KMS-11 (cell line): ENCODE measurements around the gene GP1BB.

Experiments
- H2AFZ ChIP-seq: fragments of 200-600 bp; sonication (generic); 2 replicates; pipeline ENCODE4 v1.6.1; 2016; ENCODE audit warnings: antibody characterized with exemption, mixed run types, low read depth
- H3K27ac ChIP-seq: fragments of 200-600 bp; sonication (generic); 2 replicates; pipeline ENCODE4 v1.6.1; 2016; ENCODE audit warnings: mild to moderate bottlenecking, mixed run types
- H3K27me3 ChIP-seq: fragments of 200-600 bp; sonication (generic); 2 replicates; pipeline ENCODE4 v1.6.1; 2017; ENCODE audit warnings: mild to moderate bottlenecking, low read depth, mixed run types, moderate library complexity; ENCODE audit not compliant: insufficient read depth
- H3K36me3 ChIP-seq: fragments of 200-600 bp; sonication (generic); 2 replicates; pipeline ENCODE4 v1.6.1; 2017; ENCODE audit warnings: mild to moderate bottlenecking, mixed run types; ENCODE audit not compliant: insufficient read depth
- H3K4me1 ChIP-seq: fragments of 200-600 bp; sonication (generic); 2 replicates; pipeline ENCODE4 v1.6.1; 2016; ENCODE audit warnings: mild to moderate bottlenecking, low read depth, mixed run types; ENCODE audit not compliant: poor library complexity, severe bottlenecking
- H3K4me2 ChIP-seq: fragments of 200-600 bp; sonication (generic); 2 replicates; pipeline ENCODE4 v1.7.0; 2016; ENCODE audit warnings: mild to moderate bottlenecking, mixed run types
- H3K4me3 ChIP-seq: fragments of 200-600 bp; sonication (generic); IDR thresholded peaks from 2 replicates; pipeline ENCODE4 v1.6.1; 2017; ENCODE audit warnings: low read depth, low read length, mixed read lengths; ENCODE audit not compliant: insufficient read depth
- H3K79me2 ChIP-seq: fragments of 200-600 bp; sonication (generic); 2 replicates; pipeline ENCODE4 v1.6.1; 2016; ENCODE audit warnings: low read depth, mixed run types; ENCODE audit not compliant: insufficient read depth
- H3K9ac ChIP-seq: fragments of 200-600 bp; sonication (generic); 2 replicates; pipeline ENCODE4 v1.6.1; 2016; ENCODE audit warnings: mild to moderate bottlenecking, mixed run types
- H4K20me1 ChIP-seq: fragments of 200-600 bp; sonication (generic); 2 replicates; pipeline ENCODE4 v1.6.1; 2016; ENCODE audit warnings: mild to moderate bottlenecking, mixed run types; ENCODE audit not compliant: insufficient read depth
- TF ChIP-seq, protein P1 (sequence below): fragments of 200-600 bp; sonication (generic); conservative IDR thresholded peaks from 2 replicates; pipeline ENCODE4 v1.6.1; 2017; ENCODE audit warnings: low read depth, mild to moderate bottlenecking, antibody characterized with exemption, low read length, moderate library complexity, mixed read lengths

GP1BB gene

DNA sequence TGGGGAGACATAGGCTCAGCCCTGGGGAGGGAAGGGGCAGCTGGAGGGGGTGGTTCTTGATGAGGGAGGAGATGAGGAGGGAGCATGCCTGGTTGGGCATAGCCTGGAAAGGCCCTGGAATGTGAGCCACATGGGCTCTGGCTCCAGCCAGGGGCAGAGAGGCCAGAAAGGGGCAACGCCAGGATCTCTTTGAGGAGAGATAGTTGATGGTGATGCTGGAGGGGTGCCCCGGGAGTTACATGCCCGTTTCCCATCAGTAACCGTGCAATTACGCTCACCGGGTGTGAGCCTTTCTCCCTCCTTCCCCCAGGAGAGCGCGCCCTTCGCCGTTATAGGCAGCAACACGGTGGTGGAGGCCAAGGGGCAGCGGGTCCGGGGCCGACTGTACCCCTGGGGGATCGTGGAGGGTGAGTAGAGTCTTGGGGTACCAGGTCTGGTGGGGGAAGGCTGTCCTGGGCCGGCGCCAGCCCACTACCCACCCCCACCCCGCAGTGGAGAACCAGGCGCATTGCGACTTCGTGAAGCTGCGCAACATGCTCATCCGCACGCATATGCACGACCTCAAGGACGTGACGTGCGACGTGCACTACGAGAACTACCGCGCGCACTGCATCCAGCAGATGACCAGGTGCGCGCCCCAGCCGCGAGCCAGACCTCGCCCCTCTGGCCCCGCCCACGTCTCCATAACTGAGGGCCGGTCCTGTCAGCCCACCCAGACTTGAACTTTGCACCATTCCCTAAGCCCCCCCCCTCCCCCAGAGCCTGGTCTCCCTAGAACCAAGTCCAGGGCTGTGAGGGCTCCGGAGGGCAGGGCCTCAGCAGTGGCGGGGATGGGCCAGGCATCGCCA, 1.8 kb upstream of the GP1BB start:
- no peak overlapping the region for H2AFZ ChIP-seq
- H3K4me1 ChIP-seq, result no peaks in the 10 kb centered on the region
- no peak overlapping the region for H3K27ac ChIP-seq
- no peaks in the 10 kb centered on the region for H4K20me1 ChIP-seq
- H3K4me2 ChIP-seq, result no peak overlapping the region
- no peak overlapping the region for H3K4me3 ChIP-seq
- no peaks in the 10 kb centered on the region for H3K79me2 ChIP-seq
- no peak overlapping the region for H3K9ac ChIP-seq
- H3K27me3 ChIP-seq, result no peaks in the 10 kb centered on the region
- TF ChIP-seq, protein P1, sequence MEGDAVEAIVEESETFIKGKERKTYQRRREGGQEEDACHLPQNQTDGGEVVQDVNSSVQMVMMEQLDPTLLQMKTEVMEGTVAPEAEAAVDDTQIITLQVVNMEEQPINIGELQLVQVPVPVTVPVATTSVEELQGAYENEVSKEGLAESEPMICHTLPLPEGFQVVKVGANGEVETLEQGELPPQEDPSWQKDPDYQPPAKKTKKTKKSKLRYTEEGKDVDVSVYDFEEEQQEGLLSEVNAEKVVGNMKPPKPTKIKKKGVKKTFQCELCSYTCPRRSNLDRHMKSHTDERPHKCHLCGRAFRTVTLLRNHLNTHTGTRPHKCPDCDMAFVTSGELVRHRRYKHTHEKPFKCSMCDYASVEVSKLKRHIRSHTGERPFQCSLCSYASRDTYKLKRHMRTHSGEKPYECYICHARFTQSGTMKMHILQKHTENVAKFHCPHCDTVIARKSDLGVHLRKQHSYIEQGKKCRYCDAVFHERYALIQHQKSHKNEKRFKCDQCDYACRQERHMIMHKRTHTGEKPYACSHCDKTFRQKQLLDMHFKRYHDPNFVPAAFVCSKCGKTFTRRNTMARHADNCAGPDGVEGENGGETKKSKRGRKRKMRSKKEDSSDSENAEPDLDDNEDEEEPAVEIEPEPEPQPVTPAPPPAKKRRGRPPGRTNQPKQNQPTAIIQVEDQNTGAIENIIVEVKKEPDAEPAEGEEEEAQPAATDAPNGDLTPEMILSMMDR, result no peak
- H3K36me3 ChIP-seq, result no peaks in the 10 kb centered on the region

DNA sequence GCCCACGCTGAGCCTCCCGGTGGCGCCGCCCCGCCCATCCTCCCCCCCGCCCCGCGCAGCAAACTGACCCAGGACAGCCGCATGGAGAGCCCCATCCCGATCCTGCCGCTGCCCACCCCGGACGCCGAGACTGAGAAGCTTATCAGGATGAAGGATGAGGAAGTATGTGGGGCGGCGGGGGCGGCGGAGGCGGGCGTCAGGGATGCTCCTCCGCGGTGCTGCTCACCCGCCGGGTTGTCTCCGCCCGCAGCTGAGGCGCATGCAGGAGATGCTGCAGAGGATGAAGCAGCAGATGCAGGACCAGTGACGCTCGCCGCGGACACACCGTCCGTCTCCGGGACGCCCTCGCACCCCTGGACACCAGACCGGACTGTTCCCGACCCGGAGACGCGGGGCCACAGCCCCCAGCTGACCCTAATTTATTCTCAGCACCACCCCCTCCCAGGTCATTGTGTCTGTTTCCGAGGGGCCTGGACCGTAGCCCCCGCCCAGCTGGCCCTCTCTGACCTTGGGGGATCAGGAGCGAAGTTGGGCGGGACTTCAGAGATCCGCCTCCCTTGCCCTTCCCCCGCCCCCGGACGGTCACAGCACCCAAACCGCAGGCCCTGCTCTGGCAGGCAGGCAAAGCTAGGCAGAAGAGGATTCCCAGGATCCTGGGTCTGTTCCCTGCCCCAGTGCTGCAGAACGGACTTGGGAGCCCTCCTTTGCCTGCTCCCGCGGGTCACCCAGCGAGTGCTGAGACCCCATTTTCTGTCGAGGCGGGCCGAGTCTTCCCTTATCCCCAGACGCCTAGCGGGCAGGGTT, 959 bp upstream of the GP1BB start:
- no peaks in the 10 kb centered on the region for H4K20me1 ChIP-seq
- H3K4me1 ChIP-seq, result no peaks in the 10 kb centered on the region
- no peak overlapping the region for H3K27ac ChIP-seq
- no peak overlapping the region for H3K4me3 ChIP-seq
- no peaks in the 10 kb centered on the region; the same call in 1 of the 2 replicates for H3K27me3 ChIP-seq
- TF ChIP-seq, protein P1, result no peak
- H3K36me3 ChIP-seq, result no peaks in the 10 kb centered on the region
- H3K4me2 ChIP-seq, result no peak overlapping the region
- no peaks in the 10 kb centered on the region for H3K79me2 ChIP-seq
- H3K9ac ChIP-seq, result no peak overlapping the region
- H2AFZ ChIP-seq, result no peak overlapping the region

GRCh38 chr22:19722982-19723231, 432 bp upstream of the GP1BB start:
- no peak overlapping the region for H3K4me3 ChIP-seq
- H3K27me3 ChIP-seq, result peaks cover 1% of the 10 kb centered on the region; the same call in 1 of the 2 replicates
- H3K27ac ChIP-seq, result no peak overlapping the region
- no peaks in the 10 kb centered on the region for H4K20me1 ChIP-seq
- no peak overlapping the region for H2AFZ ChIP-seq
- H3K4me2 ChIP-seq, result no peak overlapping the region
- no peaks in the 10 kb centered on the region for H3K36me3 ChIP-seq
- no peaks in the 10 kb centered on the region for H3K4me1 ChIP-seq
- no peaks in the 10 kb centered on the region for H3K79me2 ChIP-seq
- H3K9ac ChIP-seq, result no peak overlapping the region
- TF ChIP-seq, protein P1, result no peak

DNA sequence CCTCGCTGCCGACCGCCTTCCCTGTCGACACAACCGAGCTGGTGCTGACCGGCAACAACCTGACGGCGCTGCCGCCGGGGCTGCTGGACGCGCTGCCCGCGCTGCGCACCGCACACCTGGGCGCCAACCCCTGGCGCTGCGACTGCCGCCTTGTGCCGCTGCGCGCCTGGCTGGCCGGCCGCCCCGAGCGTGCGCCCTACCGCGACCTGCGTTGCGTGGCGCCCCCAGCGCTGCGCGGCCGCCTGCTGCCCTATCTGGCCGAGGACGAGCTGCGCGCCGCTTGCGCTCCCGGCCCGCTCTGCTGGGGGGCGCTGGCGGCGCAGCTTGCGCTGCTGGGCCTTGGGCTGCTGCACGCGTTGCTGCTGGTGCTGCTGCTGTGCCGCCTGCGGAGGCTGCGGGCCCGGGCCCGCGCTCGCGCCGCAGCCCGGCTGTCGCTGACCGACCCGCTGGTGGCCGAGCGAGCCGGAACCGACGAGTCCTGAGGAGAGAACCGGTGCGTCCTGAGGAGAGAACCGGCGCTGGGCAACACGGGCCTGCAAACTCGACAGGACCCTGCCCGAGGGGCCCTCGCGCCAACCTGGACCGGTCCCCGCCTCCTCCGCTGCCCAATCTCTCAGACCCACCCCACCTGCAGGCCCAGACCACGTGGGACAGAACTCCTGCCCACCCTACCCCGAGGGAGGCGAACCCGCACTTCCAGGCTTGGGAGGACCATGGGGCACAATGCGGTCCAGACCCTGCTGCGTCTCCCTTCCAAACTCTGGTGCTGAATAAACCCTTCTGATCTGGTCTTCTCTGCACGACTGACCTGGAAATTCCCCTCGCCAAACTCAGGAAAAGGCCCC, 866 bp downstream of the GP1BB start:
- Histone ChIP-seq H4K20me1 (no peaks in the 10 kb centered on the region), H2AFZ (no peak overlapping the region), H3K4me2 (no peak overlapping the region), H3K27me3 (peaks cover 9% of the 10 kb centered on the region; the same call in 1 of the 2 replicates), H3K4me1 (no peaks in the 10 kb centered on the region), H3K36me3 (no peaks in the 10 kb centered on the region), H3K9ac (no peak overlapping the region), H3K4me3 (no peak overlapping the region), H3K79me2 (no peaks in the 10 kb centered on the region), H3K27ac (no peak overlapping the region)
- TF ChIP-seq, protein P1, result no peak
